Mucosa of descending colon (tissue), 3 donors: ENCODE results near the gene FBXO24. TPM values are rescaled to one million over a fixed set of nuclear protein-coding genes. Genes with fewer than 3 reads are reported as not detected.
"Not testable (repeated sequence)": the region's sequence is repeated elsewhere in the genome, so short reads cannot be mapped to it uniquely, and the experiment has no call there.

ENCODE experiments used
- ATAC-seq: fragments of 200-7000 bp; cut with Tn5 transposase; one replicate; pipeline ENCODE4 v1.9.1; 2020; ENCODE audit warnings: mild to moderate bottlenecking, moderate library complexity
- DNase-seq, 3 donors: peaks; one replicate each; pipeline ENCODE4 v3.0.0-alpha.2; 2020
- H3K36me3 ChIP-seq: fragments of 200-600 bp; one replicate; pipeline ENCODE4 v1.8.0; 2021; ENCODE audit warnings: low read depth, mild to moderate bottlenecking
- H3K4me1 ChIP-seq: fragments of 200-600 bp; one replicate; pipeline ENCODE4 v1.8.0; 2021; ENCODE audit warnings: low read depth, mild to moderate bottlenecking
- H3K4me3 ChIP-seq: fragments of 200-600 bp; one replicate; pipeline ENCODE4 v1.8.0; 2021; ENCODE audit warnings: mild to moderate bottlenecking
- H3K9me3 ChIP-seq: fragments of 200-600 bp; one replicate; pipeline ENCODE4 v1.8.0; 2021; ENCODE audit warnings: mild to moderate bottlenecking
- CTCF ChIP-seq: fragments of 200-600 bp; IDR thresholded peaks from one replicate; pipeline ENCODE4 v1.8.0; 2022; ENCODE audit warnings: antibody characterized with exemption, mild to moderate bottlenecking
- intact Hi-C, 2 donors: fragments of 100-400 bp; cut with DNase I in 1 of 2; cut with micrococcal nuclease in 1 of 2; formaldehyde crosslinking; loops; one replicate each; pipeline versions ENCODE4 v1.11.0 to v1.11.1; 2022; cut with DNase I, micrococcal nuclease
- total RNA-seq, 3 donors: library from RNA; stranded (reverse); fragmentation: NEBNext Ultra II Directional in 2 of 3; extraction: Animal tissue kit (Norgen Biotek cat#: 25700) in 2 of 3; gene quantifications; one replicate each; pipeline versions ENCODE4 v1.2.1 to v1.2.4, GENCODE V29; 2021 to 2023
- donor health status: DM: no; HTN: no; CAD: no; lungs with moderate emphysema.
- donor health status: DM: no; HTN: no; CAD: no.
- donor health status: DM: no; HTN: yes; CAD: no.

FBXO24 gene
- total RNA-seq, 3 donors from 2014 or later, result 0.48 to 1.1 (median 0.66) TPM

GRCh38 chr7:100546129-100546925 lies 39.8 kb upstream of the FBXO24 start:
- H3K4me1 ChIP-seq, result peaks cover 51% of the 10 kb centered on the region
- ATAC-seq (peak; percentile 85), DNase-seq (peak in 1 of 3 donors; percentile 66)

GRCh38 chr7:100546926-100547800 lies 39.0 kb upstream of the FBXO24 start:
- Histone ChIP-seq H3K4me3 (no peak overlapping the region), H3K4me1 (peaks cover 49% of the 10 kb centered on the region), H3K36me3 (no peaks in the 10 kb centered on the region), H3K9me3 (no peaks in the 10 kb centered on the region)
- intact Hi-C loops, result no loop called here
- peak in 1 of 3 donors; percentile 56 for DNase-seq
- TF ChIP-seq CTCF, result no peak
- peak; percentile 53 for ATAC-seq

More at GRCh38 chr7:100546129-100546925, 39.8 kb upstream of the FBXO24 start:
- no peak for TF ChIP-seq CTCF
- Histone ChIP-seq H3K9me3 (no peaks in the 10 kb centered on the region), H3K36me3 (no peaks in the 10 kb centered on the region), H3K4me3 (no peak overlapping the region)
- intact Hi-C loops, result no loop called here

- DNase-seq (no peak), ATAC-seq (no peak)
- H3K36me3 ChIP-seq, result no peaks in the 10 kb centered on the region
- no peaks in the 10 kb centered on the region for H3K9me3 ChIP-seq
- intact Hi-C loops, result no loop called here
- H3K4me1 ChIP-seq, result peaks cover 49% of the 10 kb centered on the region
- TF ChIP-seq CTCF, result no peak
- H3K4me3 ChIP-seq, result no peak overlapping the region
These were observed 38.3 kb upstream of the FBXO24 start for GRCh38 chr7:100547872-100548271.

GRCh38 chr7:100548446-100548845 lies 37.7 kb upstream of the FBXO24 start:
- H3K36me3 ChIP-seq, DNase-seq, H3K4me3 ChIP-seq, H3K9me3 ChIP-seq, ATAC-seq, intact Hi-C loops: not testable (repeated sequence)
- H3K4me1 ChIP-seq, result peaks cover 46% of the 10 kb centered on the region

- Histone ChIP-seq H3K9me3 (no peaks in the 10 kb centered on the region), H3K36me3 (peaks cover 3% of the 10 kb centered on the region), H3K4me3 (no peak overlapping the region), H3K4me1 (peaks cover 16% of the 10 kb centered on the region)
- ATAC-seq, result no peak
- DNase-seq, result no peak
- no peak for TF ChIP-seq CTCF
- intact Hi-C loops, result loop anchor here in 1 of 2 donors (10.0 kb wide), 1 partner anchor 78 kb away; the partner anchor contains the start of gene TSC22D4
These were observed 33.6 kb upstream of the FBXO24 start for GRCh38 chr7:100552532-100552931.
